ENCODE measurements around the gene NDUFAB1. TPM values are rescaled to one million over a fixed set of nuclear protein-coding genes. Genes with fewer than 3 reads are reported as not detected.

The NDUFAB1 gene
- total RNA-seq, 1 donor from 2014 or later, result 122 TPM

DNA sequence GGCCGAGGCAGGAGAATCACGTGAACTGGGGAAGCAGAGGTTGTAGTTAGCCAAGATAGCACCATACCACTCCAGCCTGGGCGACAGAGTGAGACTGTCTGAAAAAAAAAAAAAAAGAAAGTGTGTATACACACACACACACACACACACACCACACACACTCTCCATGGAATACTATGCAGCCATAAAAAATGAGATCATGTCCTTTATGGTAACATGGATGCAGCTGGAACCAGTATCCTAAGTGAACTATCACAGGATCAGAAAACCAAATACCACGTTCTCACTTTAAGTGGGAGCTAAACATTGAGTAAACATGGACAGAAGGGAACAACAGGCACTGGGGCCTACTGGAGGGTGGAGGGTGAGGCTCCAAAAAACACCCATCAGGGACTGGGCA, 16.7 kb downstream of the NDUFAB1 start:
- H3K27ac ChIP-seq, result no peak overlapping the region
- H3K4me1 ChIP-seq, result no peaks in the 10 kb centered on the region
- H3K4me1 Mint-ChIP-seq, result no peaks in the 10 kb centered on the region
- H2AFZ ChIP-seq (replicated peaks), result no peak overlapping the region
- H3K4me3 Mint-ChIP-seq, result no peak overlapping the region
- H3K36me3 ChIP-seq, result no peaks in the 10 kb centered on the region
- H3K27me3 Mint-ChIP-seq (ENCODE audit: insufficient read depth, low read depth), result no peaks in the 10 kb centered on the region
- H3F3A ChIP-seq (ENCODE audit: low read depth), result peaks cover 9% of the 10 kb centered on the region
- peaks cover 12% of the 10 kb centered on the region for H3K36me3 Mint-ChIP-seq
- H3K79me2 ChIP-seq (ENCODE audit: low read depth), result no peaks in the 10 kb centered on the region
- H3K4me3 ChIP-seq, result no peak overlapping the region
- TF ChIP-seq EZH2 (IDR thresholded peaks at IDR 0.05), result no peak
- TF ChIP-seq, protein P1, sequence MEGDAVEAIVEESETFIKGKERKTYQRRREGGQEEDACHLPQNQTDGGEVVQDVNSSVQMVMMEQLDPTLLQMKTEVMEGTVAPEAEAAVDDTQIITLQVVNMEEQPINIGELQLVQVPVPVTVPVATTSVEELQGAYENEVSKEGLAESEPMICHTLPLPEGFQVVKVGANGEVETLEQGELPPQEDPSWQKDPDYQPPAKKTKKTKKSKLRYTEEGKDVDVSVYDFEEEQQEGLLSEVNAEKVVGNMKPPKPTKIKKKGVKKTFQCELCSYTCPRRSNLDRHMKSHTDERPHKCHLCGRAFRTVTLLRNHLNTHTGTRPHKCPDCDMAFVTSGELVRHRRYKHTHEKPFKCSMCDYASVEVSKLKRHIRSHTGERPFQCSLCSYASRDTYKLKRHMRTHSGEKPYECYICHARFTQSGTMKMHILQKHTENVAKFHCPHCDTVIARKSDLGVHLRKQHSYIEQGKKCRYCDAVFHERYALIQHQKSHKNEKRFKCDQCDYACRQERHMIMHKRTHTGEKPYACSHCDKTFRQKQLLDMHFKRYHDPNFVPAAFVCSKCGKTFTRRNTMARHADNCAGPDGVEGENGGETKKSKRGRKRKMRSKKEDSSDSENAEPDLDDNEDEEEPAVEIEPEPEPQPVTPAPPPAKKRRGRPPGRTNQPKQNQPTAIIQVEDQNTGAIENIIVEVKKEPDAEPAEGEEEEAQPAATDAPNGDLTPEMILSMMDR (IDR thresholded peaks at IDR 0.05), result no peak
- TF ChIP-seq EZH2phosphoT487 (IDR thresholded peaks at IDR 0.05), result no peak
- DNase-seq (ENCODE audit: low spot score), result no peak
- H3K4me2 ChIP-seq, result no peak overlapping the region
- H4K20me1 ChIP-seq (ENCODE audit: low read depth), result peaks cover 4% of the 10 kb centered on the region
- no peaks in the 10 kb centered on the region for H3K9me3 Mint-ChIP-seq
- H3K27ac Mint-ChIP-seq, result no peak overlapping the region
- H3K27me3 ChIP-seq, result no peaks in the 10 kb centered on the region
- H3K9me3 ChIP-seq (ENCODE audit: low read depth), result no peaks in the 10 kb centered on the region
- H3K9ac ChIP-seq, result no peak overlapping the region

DNA sequence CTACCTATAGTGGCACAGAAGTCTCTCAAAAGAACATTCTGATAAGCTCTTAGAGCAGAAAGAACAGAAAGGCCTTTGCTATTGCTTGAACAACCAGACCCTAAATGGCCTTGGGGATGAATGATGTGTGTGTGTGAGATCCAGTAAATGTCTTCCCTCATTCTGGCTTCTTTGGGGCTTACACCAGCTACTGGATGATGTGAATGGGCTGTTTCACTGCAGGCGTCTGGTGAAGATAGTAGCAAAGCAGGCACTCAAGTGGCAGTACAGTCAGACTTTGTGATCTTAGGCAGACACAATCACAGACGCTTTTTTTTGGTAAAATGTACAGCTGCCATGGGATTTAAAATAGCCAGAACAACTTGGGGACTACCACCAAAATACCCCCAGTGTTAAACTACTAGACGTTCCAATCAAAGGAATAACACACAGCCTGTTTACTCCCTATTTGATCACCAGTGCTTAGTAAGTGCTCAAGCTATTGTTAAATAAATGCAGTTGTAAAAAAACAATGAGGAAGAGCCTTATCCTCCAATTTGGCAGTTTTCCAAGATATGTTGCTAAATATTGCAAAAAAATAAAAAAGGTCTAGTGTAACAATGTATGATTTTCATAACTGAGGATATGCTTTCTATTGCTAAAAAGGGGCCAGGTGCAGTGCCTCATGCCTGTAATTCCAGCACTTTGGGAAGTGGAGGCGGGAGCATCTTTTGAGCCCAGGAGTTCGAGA, 17.9 kb downstream of the NDUFAB1 start:
- H3K27ac ChIP-seq, result no peak overlapping the region

DNA sequence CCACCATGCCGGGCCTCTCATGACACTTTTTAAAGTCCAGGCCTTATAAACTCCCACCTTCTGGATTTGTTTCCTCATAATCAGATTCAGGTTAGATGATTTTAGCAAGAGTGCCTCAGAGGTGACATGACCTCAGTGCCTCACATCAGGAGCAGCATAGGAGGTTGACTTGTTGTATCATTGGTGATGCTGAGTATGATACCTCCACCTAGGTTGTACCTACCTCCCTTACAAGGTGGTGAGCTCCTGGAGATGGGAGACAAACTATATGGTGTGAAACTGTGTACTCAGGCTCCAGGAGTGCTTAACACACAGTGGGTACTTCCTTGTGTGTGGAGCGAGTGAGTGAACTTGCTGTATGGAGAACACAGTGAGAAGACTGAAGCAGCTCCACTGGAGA, 18.6 kb downstream of the NDUFAB1 start:
- no peak overlapping the region for H3K4me2 ChIP-seq
- H3K27ac ChIP-seq, result no peak overlapping the region

More for the DNA sequence above, 17.9 kb downstream of the NDUFAB1 start:
- Histone ChIP-seq H3K79me2 (ENCODE audit: low read depth) (no peaks in the 10 kb centered on the region), H3K9me3 (ENCODE audit: low read depth) (no peaks in the 10 kb centered on the region), H2AFZ (replicated peaks) (no peak overlapping the region), H4K20me1 (ENCODE audit: low read depth) (peaks cover 4% of the 10 kb centered on the region), H3K9ac (no peak overlapping the region), H3F3A (ENCODE audit: low read depth) (peaks cover 9% of the 10 kb centered on the region), H3K27me3 (no peaks in the 10 kb centered on the region), H3K36me3 (no peaks in the 10 kb centered on the region), H3K4me1 (no peaks in the 10 kb centered on the region), H3K4me2 (no peak overlapping the region), H3K4me3 (no peak overlapping the region)
- Mint-ChIP-seq H3K27me3 (ENCODE audit: insufficient read depth, low read depth) (no peaks in the 10 kb centered on the region), H3K9me3 (no peaks in the 10 kb centered on the region), H3K27ac (no peak overlapping the region), H3K4me1 (no peaks in the 10 kb centered on the region), H3K4me3 (no peak overlapping the region), H3K36me3 (peaks cover 11% of the 10 kb centered on the region)
- TF ChIP-seq EZH2 (IDR thresholded peaks at IDR 0.05), result no peak
- no peak for TF ChIP-seq EZH2phosphoT487 (IDR thresholded peaks at IDR 0.05)
- TF ChIP-seq, protein P1 (IDR thresholded peaks at IDR 0.05), result no peak
- no peak for DNase-seq (ENCODE audit: low spot score)

More for the DNA sequence above, 18.6 kb downstream of the NDUFAB1 start:
- Histone ChIP-seq H3K9me3 (ENCODE audit: low read depth) (no peaks in the 10 kb centered on the region), H3F3A (ENCODE audit: low read depth) (peaks cover 9% of the 10 kb centered on the region), H3K4me3 (no peak overlapping the region), H3K36me3 (no peaks in the 10 kb centered on the region), H2AFZ (replicated peaks) (no peak overlapping the region), H4K20me1 (ENCODE audit: low read depth) (peaks cover 7% of the 10 kb centered on the region), H3K79me2 (ENCODE audit: low read depth) (no peaks in the 10 kb centered on the region), H3K4me1 (no peaks in the 10 kb centered on the region), H3K9ac (no peak overlapping the region), H3K27me3 (no peaks in the 10 kb centered on the region)
- Mint-ChIP-seq H3K36me3 (peaks cover 13% of the 10 kb centered on the region), H3K4me3 (peak overlapping the region; percentile 41), H3K4me1 (no peaks in the 10 kb centered on the region), H3K27ac (no peak overlapping the region), H3K27me3 (ENCODE audit: insufficient read depth, low read depth) (no peaks in the 10 kb centered on the region), H3K9me3 (no peaks in the 10 kb centered on the region)
- DNase-seq (ENCODE audit: low spot score), result no peak
- TF ChIP-seq EZH2phosphoT487 (IDR thresholded peaks at IDR 0.05) (no peak), EZH2 (IDR thresholded peaks at IDR 0.05) (no peak)
- TF ChIP-seq, protein P1 (IDR thresholded peaks at IDR 0.05), result no peak

All from neural progenitor cell (in vitro differentiated cells).